Hepatocyte (in vitro differentiated cells): ENCODE data around the gene TMEM256.

Experiments used
- EZH2 ChIP-seq: fragments of 200-600 bp; sonication (generic); IDR thresholded peaks from 2 replicates; pipeline ENCODE4 v1.6.1; 2016; ENCODE audit warnings: antibody characterized with exemption, mild to moderate bottlenecking, borderline replicate concordance
- EZH2phosphoT487 ChIP-seq: fragments of 200-600 bp; sonication (generic); IDR thresholded peaks from one replicate; pipeline ENCODE4 v1.6.1; 2018; ENCODE audit warnings: antibody characterized with exemption, mild to moderate bottlenecking, low read depth, moderate library complexity; ENCODE audit not compliant: unreplicated experiment, severe bottlenecking
- TF ChIP-seq, protein P1 (sequence below): fragments of 200-600 bp; sonication (generic); IDR thresholded peaks from 2 replicates; pipeline ENCODE4 v1.5.1; 2016; ENCODE audit warnings: antibody characterized with exemption, mild to moderate bottlenecking; ENCODE audit not compliant: poor library complexity

DNA sequence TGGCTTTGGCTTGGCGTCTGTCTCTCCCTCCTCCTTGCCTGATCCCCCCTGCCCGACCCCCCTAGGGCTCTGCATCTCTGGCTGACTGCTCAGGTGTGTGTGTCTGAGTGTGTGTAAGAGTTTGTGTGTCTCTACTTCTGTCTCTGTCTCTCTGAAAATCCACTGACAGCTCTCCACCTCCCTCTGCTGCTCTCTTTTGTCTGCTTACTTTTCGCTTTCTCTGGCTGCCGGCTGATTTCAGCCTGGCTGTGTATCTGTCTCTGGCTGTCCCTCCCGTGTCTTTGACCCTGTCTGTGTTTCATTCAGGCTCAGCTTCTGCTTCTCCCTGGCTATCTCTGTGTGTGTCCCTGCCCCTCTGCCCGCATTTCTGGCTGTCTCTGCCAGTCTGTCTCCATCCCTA is 12.4 kb upstream of the TMEM256 start:
- TF ChIP-seq, protein P1, sequence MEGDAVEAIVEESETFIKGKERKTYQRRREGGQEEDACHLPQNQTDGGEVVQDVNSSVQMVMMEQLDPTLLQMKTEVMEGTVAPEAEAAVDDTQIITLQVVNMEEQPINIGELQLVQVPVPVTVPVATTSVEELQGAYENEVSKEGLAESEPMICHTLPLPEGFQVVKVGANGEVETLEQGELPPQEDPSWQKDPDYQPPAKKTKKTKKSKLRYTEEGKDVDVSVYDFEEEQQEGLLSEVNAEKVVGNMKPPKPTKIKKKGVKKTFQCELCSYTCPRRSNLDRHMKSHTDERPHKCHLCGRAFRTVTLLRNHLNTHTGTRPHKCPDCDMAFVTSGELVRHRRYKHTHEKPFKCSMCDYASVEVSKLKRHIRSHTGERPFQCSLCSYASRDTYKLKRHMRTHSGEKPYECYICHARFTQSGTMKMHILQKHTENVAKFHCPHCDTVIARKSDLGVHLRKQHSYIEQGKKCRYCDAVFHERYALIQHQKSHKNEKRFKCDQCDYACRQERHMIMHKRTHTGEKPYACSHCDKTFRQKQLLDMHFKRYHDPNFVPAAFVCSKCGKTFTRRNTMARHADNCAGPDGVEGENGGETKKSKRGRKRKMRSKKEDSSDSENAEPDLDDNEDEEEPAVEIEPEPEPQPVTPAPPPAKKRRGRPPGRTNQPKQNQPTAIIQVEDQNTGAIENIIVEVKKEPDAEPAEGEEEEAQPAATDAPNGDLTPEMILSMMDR, result no peak
- TF ChIP-seq EZH2 (no peak), EZH2phosphoT487 (no peak)
